Spleen (tissue), 7 donors: ENCODE results near the gene SAP30BP.
A peak's percentile ranks its signal among the peaks of the same experiment; 100 is the strongest.

Experiments
- CTCF ChIP-seq, 11 experiments: fragments of 200-600 bp in 7 of 11; fragments of 450-650 bp in 4 of 11; sonication (generic) in 4 of 11; IDR thresholded peaks in 8 of 11; conservative IDR thresholded peaks in 3 of 11; 1 replicate in 7 of 11; 2 replicates in 4 of 11; pipeline versions ENCODE4 v1.4.0 to v1.8.0; 2016 to 2021; ENCODE audit warnings: antibody characterized with exemption in 11 of 11, inconsistent platforms in 4 of 11, mild to moderate bottlenecking in 1 of 11
- POLR2A ChIP-seq, 3 donors: fragments of 450-650 bp; IDR thresholded peaks; one replicate each; pipeline ENCODE4 v1.5.1; 2017; ENCODE audit warnings: antibody characterized with exemption in 3 of 3, mild to moderate bottlenecking in 1 of 3
- POLR2AphosphoS5 ChIP-seq, 3 donors: sonication (generic); formaldehyde crosslinking; IDR thresholded peaks; one replicate each; pipeline ENCODE4 v1.5.1; 2017; ENCODE audit warnings: antibody characterized with exemption in 3 of 3
- donor health status: DM: no; HTN: no; CAD: no; lungs with moderate emphysema.
- donor health status: DM: no; HTN: no; CAD: no.
- donor health status: DM: no; HTN: no; CAD: no.

GRCh38 chr17:75628425-75628824 lies 38.7 kb upstream of the SAP30BP start:
- no peak for TF ChIP-seq POLR2A (IDR thresholded peaks at IDR 0.05)
- no peak for TF ChIP-seq CTCF (IDR thresholded peaks at IDR 0.05 in 8 of 11, conservative IDR thresholded peaks at IDR 0.05 in 3 of 11)
- peak in 1 of 3 donors; percentile 43 for TF ChIP-seq POLR2AphosphoS5 (IDR thresholded peaks at IDR 0.05)
